ENCODE data around the gene APCDD1L. TPM values are rescaled to one million over a fixed set of nuclear protein-coding genes. Genes with fewer than 3 reads are reported as not detected.

Gene APCDD1L
- total and polyA plus RNA-seq, 2 of the 8 experiments (the other 6 are each of a cell fraction or from before 2014, with no cell fraction given): 0.83 to 3.1 TPM

DNA sequence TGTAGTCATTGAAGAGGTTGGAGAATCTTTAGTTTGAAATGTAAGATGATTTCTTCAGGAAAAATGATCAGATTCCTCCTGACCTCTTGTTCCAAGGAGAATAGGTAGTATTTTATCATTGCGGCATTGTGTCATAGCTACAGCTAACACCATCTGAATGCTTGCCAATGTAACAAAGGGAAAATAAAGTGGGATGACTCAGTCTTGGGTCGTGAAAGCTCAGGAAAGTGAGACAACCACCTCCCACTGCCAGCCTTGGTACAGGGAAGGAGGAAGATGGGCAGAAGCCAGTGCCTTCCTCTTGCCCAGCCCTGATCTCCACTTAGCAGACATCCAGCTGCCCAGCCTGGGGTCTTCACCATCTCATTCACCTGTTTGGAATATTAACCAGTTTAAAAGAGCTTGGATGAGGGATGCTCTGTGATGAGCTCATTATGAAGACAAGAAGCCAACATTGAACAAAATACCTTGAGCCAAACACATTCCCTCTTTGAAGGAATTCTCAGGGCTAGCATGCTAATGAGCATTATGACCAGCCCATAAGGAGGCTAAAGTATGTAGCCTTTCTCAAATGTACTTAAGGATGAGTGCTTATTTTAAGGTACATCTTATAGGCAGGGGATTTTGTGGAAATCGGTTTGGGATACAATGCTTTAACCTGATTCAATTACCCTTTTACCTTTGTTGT lies 40.0 kb upstream of the APCDD1L start:
- no peaks in the 10 kb centered on the region for H3K36me3 ChIP-seq (ENCODE audit: control insufficient read depth in 2 of 4, insufficient read depth in 4 of 4, low read length in 3 of 4)
- H2AK5ac ChIP-seq (ENCODE audit: low read depth, low read length): no peak overlapping the region
- H4K91ac ChIP-seq (replicated peaks; ENCODE audit: insufficient read length, low read length): no peak overlapping the region
- H4K8ac ChIP-seq (ENCODE audit: extremely low read depth, insufficient read depth, low read length): no peak overlapping the region
- H3K9me3 ChIP-seq (ENCODE audit: insufficient read depth in 2 of 2, low read depth in 1 of 2, low read length in 1 of 2): no peaks in the 10 kb centered on the region
- ChIA-PET CTCF (ENCODE audit: partially characterized antibody) (interaction anchor here (0.7 to 1.6 kb wide), 3 partner anchors 15 to 96 kb away, joined by 3 to 5 read pairs (median 4); partner anchors contain the start of gene STX16), POLR2A (ENCODE audit: partially characterized antibody) (no interaction called here)
- WGBS, 2 experiments (ENCODE audit: extremely low coverage in 1 of 2, insufficient coverage in 1 of 2, insufficient read length in 1 of 2, insufficient replicate concordance in 2 of 2, low coverage in 1 of 2, low lambda C conversion rate in 2 of 2, missing lambda C conversion rate in 1 of 2): 92% methylated on average over 3 of the region's 3 CpGs; no CpG with 5 or more reads in 1 of the 2 experiments
- H2AFZ ChIP-seq (ENCODE audit: low read length): no peak overlapping the region
- H3K79me1 ChIP-seq (ENCODE audit: low read depth, low read length): no peaks in the 10 kb centered on the region
- no peaks in the 10 kb centered on the region for H3K23me2 ChIP-seq (ENCODE audit: low read depth, low read length)
- H2BK5ac ChIP-seq (ENCODE audit: low read depth, low read length): no peak overlapping the region
- H3K56ac ChIP-seq (replicated peaks; ENCODE audit: insufficient read length, low read depth, low read length): no peak overlapping the region
- H3K4me2 ChIP-seq (ENCODE audit: insufficient read depth in 1 of 2, low read depth in 2 of 2, low read length in 2 of 2): no peak overlapping the region
- no peak overlapping the region for H2BK120ac ChIP-seq (replicated peaks; ENCODE audit: low read depth, low read length)
- H3K14ac ChIP-seq (ENCODE audit: insufficient read length): no peak overlapping the region
- no peaks in the 10 kb centered on the region for H3K4me1 ChIP-seq (replicated peaks in 1 of 4; ENCODE audit: control insufficient read depth in 3 of 4, insufficient read depth in 4 of 4, low read length in 3 of 4)
- H3K18ac ChIP-seq (ENCODE audit: extremely low read depth, low read length): no peak overlapping the region
- no peak overlapping the region for H2BK20ac ChIP-seq (ENCODE audit: low read length)
- H4K20me1 ChIP-seq (replicated peaks in 1 of 2; ENCODE audit: control insufficient read depth in 1 of 2, insufficient read depth in 2 of 2, low read length in 2 of 2): no peaks in the 10 kb centered on the region
- H3K23ac ChIP-seq (ENCODE audit: insufficient read length): no peak overlapping the region
- no peak overlapping the region for H3K9ac ChIP-seq (replicated peaks in 1 of 4; ENCODE audit: extremely low read depth in 1 of 4, low read depth in 3 of 4, low read length in 3 of 4)
- FAIRE-seq (no peak), DNase-seq (ENCODE audit: low read depth in 1 of 2, low spot score in 2 of 2) (no peak)
- no peaks in the 10 kb centered on the region for H3K79me2 ChIP-seq (ENCODE audit: control insufficient read depth in 1 of 2, insufficient read depth in 2 of 2, low read length in 2 of 2)
- no peak overlapping the region for H2BK12ac ChIP-seq (ENCODE audit: low read depth, low read length)
- H2BK15ac ChIP-seq (ENCODE audit: low read length): no peak overlapping the region
- TF ChIP-seq RNF2 (IDR thresholded peaks at IDR 0.05; ENCODE audit: borderline replicate concordance, low read depth, low read length, missing control alignments, poor library complexity, severe bottlenecking): no peak
- TF ChIP-seq CBX8 (IDR thresholded peaks at IDR 0.05; ENCODE audit: borderline replicate concordance, low read depth, low read length): no peak
- TF ChIP-seq BACH1 (IDR thresholded peaks at IDR 0.05; ENCODE audit: low read length): no peak
- TF ChIP-seq SIX5 (IDR thresholded peaks at IDR 0.05; ENCODE audit: low read depth, low read length): no peak
- TF ChIP-seq TEAD4 (IDR thresholded peaks at IDR 0.05; ENCODE audit: low read depth, low read length): no peak
- no peak overlapping the region for H3K4me3 ChIP-seq (ENCODE audit: extremely low read depth in 1 of 4, insufficient read depth in 2 of 4, low read depth in 3 of 4, low read length in 4 of 4)
- no peak overlapping the region for H4K5ac ChIP-seq (ENCODE audit: insufficient read length, low read depth, low read length)
- 0 out of 7 replicates have a peak, but pooled peaks cover 0 to 6% (median 0%) of the 10 kb centered on the region in 4 experiments for H3K27me3 ChIP-seq (replicated peaks in 1 of 4; ENCODE audit: control insufficient read depth in 3 of 4, extremely low read depth in 1 of 4, insufficient read depth in 3 of 4, low read length in 3 of 4)
- H3K27ac ChIP-seq (ENCODE audit: low read depth, low read length): no peak overlapping the region
- H3K4ac ChIP-seq (replicated peaks; ENCODE audit: insufficient read length, low read depth, low read length): no peak overlapping the region
